Prostate gland (tissue), 2 donors: ENCODE results near the gene VPS13C. TPM values are rescaled to one million over a fixed set of nuclear protein-coding genes. Genes with fewer than 3 reads are reported as not detected.

Experiments used
- DNase-seq: peaks from one replicate; pipeline ENCODE4 v3.0.0-alpha.2; 2019; ENCODE audit warnings: low spot score
- H3K27ac ChIP-seq, 2 donors: fragments of 200-600 bp; sonication (generic); 2 replicates each; pipeline ENCODE4 v1.5.1; 2017 to 2019
- H3K27me3 ChIP-seq: fragments of 200-600 bp; sonication (generic); replicated peaks from 2 replicates; pipeline ENCODE4 v1.5.1; 2019; ENCODE audit not compliant: insufficient read depth
- H3K36me3 ChIP-seq, 2 donors: fragments of 200-600 bp; sonication (generic); 1 replicate in 1 of 2; 2 replicates in 1 of 2; pipeline versions ENCODE4 v1.5.1 to v1.8.1; 2017 to 2019
- H3K4me1 ChIP-seq: fragments of 200-600 bp; sonication (generic); replicated peaks from 2 replicates; pipeline ENCODE4 v1.5.1; 2019
- H3K4me3 ChIP-seq, 2 donors: fragments of 200-600 bp; sonication (generic); 2 replicates each; pipeline ENCODE4 v1.5.1; 2017 to 2019
- H3K9me3 ChIP-seq: fragments of 200-600 bp; sonication (generic); 2 replicates; pipeline ENCODE4 v1.5.1; 2017
- POLR2A ChIP-seq: fragments of 450-650 bp; IDR thresholded peaks from one replicate; pipeline ENCODE4 v1.6.1; 2016; ENCODE audit warnings: antibody characterized with exemption, mild to moderate bottlenecking
- POLR2AphosphoS5 ChIP-seq: sonication (generic); formaldehyde crosslinking; IDR thresholded peaks from one replicate; pipeline ENCODE4 v1.6.1; 2017; ENCODE audit warnings: antibody characterized with exemption
- WGBS: methylation state at CpG from one replicate; pipeline ENCODE4 v1.1.5; 2018; 5-methylcytosine and 5-hydroxymethylcytosine counted together
- intact Hi-C: fragments of 100-400 bp; cut with DNase I; formaldehyde crosslinking; loops from one replicate; pipeline ENCODE4 v1.14.2; 2022
- total RNA-seq, 2 donors: library from RNA; depleted of rRNA; stranded (reverse); fragments of >200 nt; gene quantifications; one replicate each; pipeline ENCODE4 v1.1.0, GENCODE V29; 2016
- TF ChIP-seq, protein P1 (sequence below), 4 experiments: fragments of 200-600 bp in 2 of 4; fragments of 450-650 bp in 2 of 4; sonication (generic) in 2 of 4; IDR thresholded peaks; 1 replicate in 3 of 4; 2 replicates in 1 of 4; pipeline ENCODE4 v1.5.1; 2016 to 2019; ENCODE audit warnings: antibody characterized with exemption in 4 of 4, mild to moderate bottlenecking in 2 of 4, moderate library complexity in 2 of 4

VPS13C gene
- total RNA-seq, 2 donors from 2014 or later: 53.5 to 60.2 TPM

DNA sequence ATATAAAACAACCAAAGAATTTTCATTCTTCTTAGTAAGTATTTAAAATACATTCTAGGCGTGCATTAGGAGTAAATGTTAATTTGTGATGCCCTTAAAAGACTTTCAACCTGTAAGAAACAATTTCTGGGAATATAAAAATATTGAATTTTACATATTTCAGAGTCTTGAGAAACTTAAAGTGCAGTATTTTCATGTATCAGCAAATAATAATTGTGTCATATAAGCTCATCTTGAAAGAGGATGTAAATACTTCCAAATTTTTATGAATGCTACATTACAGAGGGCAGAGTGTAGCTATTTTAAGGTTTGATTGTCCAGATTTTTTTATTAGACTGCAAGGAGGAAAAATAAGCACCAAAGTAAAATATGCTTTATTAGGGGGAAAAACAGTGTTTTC lies 207.1 kb downstream of the VPS13C start:
- 96% methylated on average over 1 of the region's 1 CpG for WGBS
- intact Hi-C loops: no loop called here
- no peak for DNase-seq
- Histone ChIP-seq H3K27me3 (no peaks in the 10 kb centered on the region), H3K4me3 (no peak overlapping the region), H3K9me3 (no peaks in the 10 kb centered on the region), H3K4me1 (peaks cover 2% of the 10 kb centered on the region), H3K36me3 (no peaks in the 10 kb centered on the region), H3K27ac (no peak overlapping the region)
- no peak for TF ChIP-seq POLR2AphosphoS5
- TF ChIP-seq, protein P1, sequence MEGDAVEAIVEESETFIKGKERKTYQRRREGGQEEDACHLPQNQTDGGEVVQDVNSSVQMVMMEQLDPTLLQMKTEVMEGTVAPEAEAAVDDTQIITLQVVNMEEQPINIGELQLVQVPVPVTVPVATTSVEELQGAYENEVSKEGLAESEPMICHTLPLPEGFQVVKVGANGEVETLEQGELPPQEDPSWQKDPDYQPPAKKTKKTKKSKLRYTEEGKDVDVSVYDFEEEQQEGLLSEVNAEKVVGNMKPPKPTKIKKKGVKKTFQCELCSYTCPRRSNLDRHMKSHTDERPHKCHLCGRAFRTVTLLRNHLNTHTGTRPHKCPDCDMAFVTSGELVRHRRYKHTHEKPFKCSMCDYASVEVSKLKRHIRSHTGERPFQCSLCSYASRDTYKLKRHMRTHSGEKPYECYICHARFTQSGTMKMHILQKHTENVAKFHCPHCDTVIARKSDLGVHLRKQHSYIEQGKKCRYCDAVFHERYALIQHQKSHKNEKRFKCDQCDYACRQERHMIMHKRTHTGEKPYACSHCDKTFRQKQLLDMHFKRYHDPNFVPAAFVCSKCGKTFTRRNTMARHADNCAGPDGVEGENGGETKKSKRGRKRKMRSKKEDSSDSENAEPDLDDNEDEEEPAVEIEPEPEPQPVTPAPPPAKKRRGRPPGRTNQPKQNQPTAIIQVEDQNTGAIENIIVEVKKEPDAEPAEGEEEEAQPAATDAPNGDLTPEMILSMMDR (IDR thresholded peaks at IDR 0.05): no peak
- TF ChIP-seq POLR2A: no peak

- intact Hi-C loops: no loop called here
- TF ChIP-seq POLR2AphosphoS5: no peak
- TF ChIP-seq, protein P1 (IDR thresholded peaks at IDR 0.05): no peak
- no peak for TF ChIP-seq POLR2A
- DNase-seq: no peak
- WGBS: 81% methylated on average over 4 of the region's 4 CpGs
- Histone ChIP-seq H3K27ac (no peak overlapping the region), H3K4me3 (no peak overlapping the region), H3K9me3 (no peaks in the 10 kb centered on the region), H3K4me1 (no peaks in the 10 kb centered on the region), H3K36me3 (no peaks in the 10 kb centered on the region), H3K27me3 (no peaks in the 10 kb centered on the region)
Observed at GRCh38 chr15:61851955-61852354, 208.3 kb downstream of the VPS13C start.

DNA sequence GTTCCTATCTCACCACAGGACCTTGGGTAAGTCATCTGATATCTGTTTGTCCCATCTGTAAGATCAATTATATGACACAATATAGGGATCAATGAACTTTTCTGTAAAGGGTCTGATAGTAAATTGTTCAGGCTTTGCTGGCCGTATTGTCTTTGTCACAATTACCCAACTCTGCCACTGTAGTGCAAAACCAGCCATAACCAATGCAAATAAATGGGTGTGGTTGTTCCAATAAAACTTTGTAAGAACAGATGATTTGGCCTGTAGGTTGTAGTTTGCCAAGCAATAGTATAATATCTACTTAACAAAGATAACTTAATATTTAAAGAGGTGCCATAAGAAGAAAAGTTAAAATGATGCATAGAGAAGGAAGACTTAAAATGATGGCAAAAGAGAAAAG lies 210.8 kb downstream of the VPS13C start:
- no peak overlapping the region for H3K27ac ChIP-seq
- WGBS: 56% methylated on average over 1 of the region's 1 CpG
- no peaks in the 10 kb centered on the region for H3K27me3 ChIP-seq
- no peak for DNase-seq
- no peaks in the 10 kb centered on the region for H3K36me3 ChIP-seq
- H3K4me1 ChIP-seq: no peaks in the 10 kb centered on the region
- no peak for TF ChIP-seq POLR2A
- TF ChIP-seq, protein P1 (IDR thresholded peaks at IDR 0.05): no peak
- no peak for TF ChIP-seq POLR2AphosphoS5
- no peaks in the 10 kb centered on the region for H3K9me3 ChIP-seq
- no peak overlapping the region for H3K4me3 ChIP-seq
- intact Hi-C loops: no loop called here

- Histone ChIP-seq H3K4me3 (no peak overlapping the region), H3K9me3 (no peaks in the 10 kb centered on the region), H3K27ac (no peak overlapping the region), H3K4me1 (no peaks in the 10 kb centered on the region), H3K36me3 (no peaks in the 10 kb centered on the region), H3K27me3 (no peaks in the 10 kb centered on the region)
- no peak for DNase-seq
- intact Hi-C loops: no loop called here
- TF ChIP-seq POLR2AphosphoS5 (no peak), POLR2A (no peak)
- TF ChIP-seq, protein P1 (IDR thresholded peaks at IDR 0.05): no peak
- WGBS: 88% methylated on average over 9 of the region's 9 CpGs
Observed at GRCh38 chr15:61841466-61841865, 218.8 kb downstream of the VPS13C start.

DNA sequence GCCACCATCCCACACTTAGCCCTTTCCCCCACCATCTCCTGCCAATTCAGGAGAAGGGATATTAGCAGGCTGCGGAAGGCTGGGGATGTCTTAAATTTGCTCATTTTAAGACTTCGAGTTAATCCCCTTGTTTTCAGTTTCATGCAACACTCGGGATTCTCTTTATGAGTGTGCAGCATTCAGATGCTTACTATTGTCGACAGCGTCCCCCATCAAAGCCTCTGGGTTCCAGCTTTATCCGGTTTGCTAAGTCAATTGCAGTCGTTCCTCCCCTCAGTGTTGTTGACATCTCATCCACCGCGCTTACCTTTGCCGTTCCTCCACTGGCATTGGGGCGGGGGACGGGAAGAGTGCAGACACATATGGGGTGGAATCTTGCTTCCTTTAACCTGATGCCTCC lies 220.2 kb downstream of the VPS13C start:
- TF ChIP-seq POLR2A (no peak), POLR2AphosphoS5 (no peak)
- TF ChIP-seq, protein P1 (IDR thresholded peaks at IDR 0.05): no peak
- no peak overlapping the region for H3K27ac ChIP-seq
- intact Hi-C loops: no loop called here
- no peaks in the 10 kb centered on the region for H3K27me3 ChIP-seq
- no peaks in the 10 kb centered on the region for H3K4me1 ChIP-seq
- H3K36me3 ChIP-seq: no peaks in the 10 kb centered on the region
- no peak overlapping the region for H3K4me3 ChIP-seq
- no peak for DNase-seq
- no peaks in the 10 kb centered on the region for H3K9me3 ChIP-seq
- 55% methylated on average over 12 of the region's 12 CpGs for WGBS
